Loucy (cell line): ENCODE results near the gene SYAP1.

Experiments used
- H2AFZ ChIP-seq: fragments of 200-600 bp; sonication (generic); 2 replicates; pipeline ENCODE4 v1.6.0; 2016; ENCODE audit warnings: antibody characterized with exemption, mild to moderate bottlenecking, low read length, moderate library complexity
- H3F3A ChIP-seq: fragments of 200-600 bp; 2 replicates; pipeline ENCODE4 v1.6.0; 2016; ENCODE audit warnings: antibody characterized with exemption, low read depth, mild to moderate bottlenecking
- H3K27me3 ChIP-seq: fragments of 200-600 bp; sonication (generic); 2 replicates; pipeline ENCODE4 v1.6.1; 2014; ENCODE audit warnings: low read length, mild to moderate bottlenecking; ENCODE audit not compliant: insufficient read depth, poor library complexity, severe bottlenecking
- H3K36me3 ChIP-seq: fragments of 200-600 bp; sonication (generic); 2 replicates; pipeline ENCODE4 v1.6.1; 2016; ENCODE audit warnings: low read length; ENCODE audit not compliant: insufficient read depth
- H3K4me1 ChIP-seq: fragments of 200-600 bp; sonication (generic); 2 replicates; pipeline ENCODE4 v1.5.1; 2014; ENCODE audit warnings: low read length, mild to moderate bottlenecking; ENCODE audit not compliant: insufficient read depth, poor library complexity, severe bottlenecking
- H3K4me2 ChIP-seq: fragments of 200-600 bp; sonication (generic); 2 replicates; pipeline ENCODE4 v1.6.0; 2014; ENCODE audit warnings: antibody characterized with exemption, low read length, low read depth, mild to moderate bottlenecking; ENCODE audit not compliant: poor library complexity, severe bottlenecking
- H3K4me3 ChIP-seq: fragments of 200-600 bp; sonication (generic); 2 replicates; pipeline ENCODE4 v1.5.1; 2014; ENCODE audit warnings: low read length, mild to moderate bottlenecking, mixed read lengths; ENCODE audit not compliant: poor library complexity, severe bottlenecking
- H3K79me2 ChIP-seq: fragments of 200-600 bp; sonication (generic); 2 replicates; pipeline ENCODE4 v1.6.1; 2014; ENCODE audit warnings: low read length; ENCODE audit not compliant: insufficient read depth
- H3K9ac ChIP-seq: fragments of 200-600 bp; sonication (generic); 2 replicates; pipeline ENCODE4 v1.6.0; 2014; ENCODE audit warnings: mild to moderate bottlenecking, low read depth, low read length, moderate library complexity; ENCODE audit not compliant: poor library complexity, severe bottlenecking
- H3K9me2 ChIP-seq: fragments of 200-600 bp; sonication (generic); replicated peaks from 2 replicates; pipeline ENCODE4 v1.6.1; 2016; ENCODE audit warnings: low read depth, low read length, mixed read lengths
- H3K9me3 ChIP-seq: fragments of 200-600 bp; sonication (generic); 2 replicates; pipeline ENCODE4 v1.6.1; 2014; ENCODE audit warnings: mild to moderate bottlenecking, antibody characterized with exemption, low read length, low read depth; ENCODE audit not compliant: insufficient read depth
- H4K20me1 ChIP-seq: fragments of 200-600 bp; sonication (generic); 2 replicates; pipeline ENCODE4 v1.6.0; 2014; ENCODE audit warnings: antibody characterized with exemption, low read length, mild to moderate bottlenecking; ENCODE audit not compliant: insufficient read depth, poor library complexity, severe bottlenecking
- EZH2phosphoT487 ChIP-seq: fragments of 200-600 bp; IDR thresholded peaks from 2 replicates; pipeline ENCODE4 v1.6.1; 2018; ENCODE audit warnings: antibody characterized with exemption, mild to moderate bottlenecking, moderate library complexity, borderline replicate concordance
- TF ChIP-seq, protein P1 (sequence below): fragments of 200-600 bp; sonication (generic); conservative IDR thresholded peaks from 2 replicates; pipeline ENCODE4 v1.5.1; 2014; ENCODE audit warnings: mild to moderate bottlenecking, antibody characterized with exemption, low read length

The SYAP1 gene

DNA sequence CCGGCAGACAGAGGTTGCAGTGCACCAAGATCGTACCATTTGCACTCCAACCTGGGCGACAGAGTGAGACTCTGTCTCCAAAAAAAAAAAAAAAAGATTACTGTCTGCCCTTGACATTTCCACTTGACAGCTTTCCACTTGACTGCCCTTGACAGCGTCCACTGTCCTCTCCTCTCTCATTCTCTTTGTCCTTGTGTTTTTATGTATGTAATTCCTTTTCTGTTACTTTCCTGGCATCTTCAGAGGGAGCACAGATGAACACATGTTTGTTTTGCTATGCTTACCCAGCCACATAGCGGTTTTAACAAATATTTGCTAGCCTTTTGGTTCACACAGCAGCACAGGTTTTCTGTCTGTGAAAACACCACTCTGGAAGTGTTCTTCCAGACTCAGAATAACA, 26.2 kb downstream of the SYAP1 start:
- Histone ChIP-seq H3K4me2 (no peak overlapping the region), H2AFZ (no peak overlapping the region), H3K4me1 (no peaks in the 10 kb centered on the region), H3K9ac (no peak overlapping the region), H3K36me3 (peaks cover 11% of the 10 kb centered on the region; the same call in 1 of the 2 replicates), H3K9me3 (no peaks in the 10 kb centered on the region), H4K20me1 (no peaks in the 10 kb centered on the region), H3K27me3 (no peaks in the 10 kb centered on the region), H3K79me2 (no peaks in the 10 kb centered on the region), H3K4me3 (no peak overlapping the region), H3F3A (no peaks in the 10 kb centered on the region), H3K9me2 (no peaks in the 10 kb centered on the region)
- TF ChIP-seq, protein P1, sequence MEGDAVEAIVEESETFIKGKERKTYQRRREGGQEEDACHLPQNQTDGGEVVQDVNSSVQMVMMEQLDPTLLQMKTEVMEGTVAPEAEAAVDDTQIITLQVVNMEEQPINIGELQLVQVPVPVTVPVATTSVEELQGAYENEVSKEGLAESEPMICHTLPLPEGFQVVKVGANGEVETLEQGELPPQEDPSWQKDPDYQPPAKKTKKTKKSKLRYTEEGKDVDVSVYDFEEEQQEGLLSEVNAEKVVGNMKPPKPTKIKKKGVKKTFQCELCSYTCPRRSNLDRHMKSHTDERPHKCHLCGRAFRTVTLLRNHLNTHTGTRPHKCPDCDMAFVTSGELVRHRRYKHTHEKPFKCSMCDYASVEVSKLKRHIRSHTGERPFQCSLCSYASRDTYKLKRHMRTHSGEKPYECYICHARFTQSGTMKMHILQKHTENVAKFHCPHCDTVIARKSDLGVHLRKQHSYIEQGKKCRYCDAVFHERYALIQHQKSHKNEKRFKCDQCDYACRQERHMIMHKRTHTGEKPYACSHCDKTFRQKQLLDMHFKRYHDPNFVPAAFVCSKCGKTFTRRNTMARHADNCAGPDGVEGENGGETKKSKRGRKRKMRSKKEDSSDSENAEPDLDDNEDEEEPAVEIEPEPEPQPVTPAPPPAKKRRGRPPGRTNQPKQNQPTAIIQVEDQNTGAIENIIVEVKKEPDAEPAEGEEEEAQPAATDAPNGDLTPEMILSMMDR: no peak
- TF ChIP-seq EZH2phosphoT487: no peak

DNA sequence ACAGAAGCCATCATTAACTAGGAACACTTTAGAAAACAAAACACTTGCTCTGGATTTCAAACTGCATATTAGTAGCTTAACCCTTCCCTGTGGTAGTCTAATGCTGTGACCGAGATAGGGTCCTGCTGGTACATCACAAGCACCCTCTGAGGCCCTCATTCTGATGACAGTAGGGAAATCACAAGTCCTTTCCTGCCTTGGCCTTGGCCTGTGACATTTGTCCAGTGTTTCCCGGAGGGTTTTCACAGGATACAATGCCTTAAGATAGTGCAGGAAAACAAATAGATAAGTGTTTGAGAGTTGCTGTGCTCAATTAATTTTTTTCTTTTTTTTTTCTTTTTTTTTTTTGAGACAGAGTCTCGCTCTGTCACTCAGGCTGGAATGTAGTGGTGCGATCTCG, 29.0 kb downstream of the SYAP1 start:
- H3F3A ChIP-seq: no peaks in the 10 kb centered on the region

DNA sequence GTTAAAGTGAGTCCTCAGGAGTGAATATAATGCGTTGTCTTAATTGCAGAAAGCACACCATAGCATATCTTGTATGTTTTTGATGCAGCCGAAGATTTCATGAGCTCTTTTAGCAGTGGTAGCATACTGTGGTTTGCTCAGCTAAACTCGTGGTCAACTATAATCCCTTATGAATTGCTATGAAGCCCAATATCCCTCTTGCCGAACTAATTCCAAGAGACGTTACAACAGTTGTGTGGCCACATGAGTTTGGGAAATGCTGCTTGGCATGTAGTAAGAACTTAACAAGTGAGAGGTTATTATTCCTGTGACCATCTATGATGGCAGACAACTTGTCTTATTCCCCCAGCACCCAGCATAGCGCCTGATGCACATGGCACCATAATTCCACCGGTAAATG, 30.7 kb downstream of the SYAP1 start:
- Histone ChIP-seq H3K4me3 (no peak overlapping the region), H3K9me3 (no peaks in the 10 kb centered on the region), H3F3A (no peaks in the 10 kb centered on the region), H3K79me2 (no peaks in the 10 kb centered on the region), H4K20me1 (no peaks in the 10 kb centered on the region), H3K36me3 (peaks cover 6% of the 10 kb centered on the region; the same call in 1 of the 2 replicates), H3K4me2 (no peak overlapping the region), H3K9me2 (no peaks in the 10 kb centered on the region), H2AFZ (no peak overlapping the region), H3K27me3 (no peaks in the 10 kb centered on the region), H3K9ac (no peak overlapping the region), H3K4me1 (no peaks in the 10 kb centered on the region)
- TF ChIP-seq EZH2phosphoT487: no peak

More for the DNA sequence above, 29.0 kb downstream of the SYAP1 start:
- Histone ChIP-seq H3K9me3 (no peaks in the 10 kb centered on the region), H3K27me3 (no peaks in the 10 kb centered on the region), H3K79me2 (no peaks in the 10 kb centered on the region), H3K4me1 (no peaks in the 10 kb centered on the region), H2AFZ (no peak overlapping the region), H3K4me3 (no peak overlapping the region), H3K4me2 (no peak overlapping the region), H4K20me1 (no peaks in the 10 kb centered on the region), H3K36me3 (peaks cover 11% of the 10 kb centered on the region; the same call in 1 of the 2 replicates), H3K9ac (no peak overlapping the region), H3K9me2 (no peaks in the 10 kb centered on the region)
- TF ChIP-seq, protein P1: no peak
- no peak for TF ChIP-seq EZH2phosphoT487

DNA sequence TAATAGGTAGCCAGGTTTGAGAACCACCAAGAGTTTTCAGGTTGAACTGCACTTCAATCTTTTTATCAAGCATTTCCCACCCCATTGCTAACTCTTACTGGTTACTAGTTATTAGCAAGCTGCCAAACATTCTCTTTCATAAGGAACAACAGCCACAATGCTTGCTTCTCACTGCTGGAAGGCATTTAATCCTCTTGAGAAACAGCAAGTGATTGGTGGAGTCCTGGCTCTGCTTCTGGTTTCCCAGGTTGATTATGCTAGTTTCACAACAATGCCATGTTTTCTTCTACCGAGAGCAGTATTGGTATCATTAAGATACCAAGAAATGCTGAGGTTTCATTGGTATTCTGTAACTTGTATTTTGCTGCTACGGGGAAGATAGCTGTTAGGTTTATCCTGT, 34.6 kb downstream of the SYAP1 start:
- H3F3A ChIP-seq: no peaks in the 10 kb centered on the region
- no peak overlapping the region for H3K9ac ChIP-seq
- no peak for TF ChIP-seq EZH2phosphoT487
- TF ChIP-seq, protein P1: no peak
- peaks cover 9% of the 10 kb centered on the region; the same call in 1 of the 2 replicates for H3K36me3 ChIP-seq
- no peaks in the 10 kb centered on the region for H3K9me2 ChIP-seq
- no peaks in the 10 kb centered on the region for H3K4me1 ChIP-seq
- no peaks in the 10 kb centered on the region for H3K9me3 ChIP-seq
- H3K27me3 ChIP-seq: no peaks in the 10 kb centered on the region
- no peak overlapping the region for H3K4me3 ChIP-seq
- H3K4me2 ChIP-seq: no peak overlapping the region
- no peaks in the 10 kb centered on the region for H4K20me1 ChIP-seq
- H2AFZ ChIP-seq: no peak overlapping the region
- no peaks in the 10 kb centered on the region for H3K79me2 ChIP-seq
